ENCODE results near the gene FARP1.
A peak's percentile ranks its signal among the peaks of the same experiment; 100 is the strongest.

The FARP1 gene

GRCh38 chr13:98461486-98462240 lies 318.8 kb downstream of the FARP1 start:
- no peak for DNase-seq (ENCODE audit: low spot score)

GRCh38 chr13:98462241-98462882 lies 319.5 kb downstream of the FARP1 start:
- DNase-seq (ENCODE audit: low spot score) = no peak

GRCh38 chr13:98462946-98463345 lies 320.1 kb downstream of the FARP1 start:
- no peak for DNase-seq (ENCODE audit: low spot score)

- no peak for DNase-seq (ENCODE audit: low spot score)
Measured at GRCh38 chr13:98466634-98467236, 323.8 kb downstream of the FARP1 start.

- DNase-seq (ENCODE audit: low spot score) = no peak
Measured at GRCh38 chr13:98467263-98467985, 324.5 kb downstream of the FARP1 start.

- no peak for DNase-seq (ENCODE audit: low spot score)
Measured at GRCh38 chr13:98468361-98468760, 325.5 kb downstream of the FARP1 start.

GRCh38 chr13:98468929-98469328 lies 326.0 kb downstream of the FARP1 start:
- no peak for DNase-seq (ENCODE audit: low spot score)

GRCh38 chr13:98470920-98471319 lies 328.0 kb downstream of the FARP1 start:
- DNase-seq (ENCODE audit: low spot score) = peak; percentile 18

- DNase-seq (ENCODE audit: low spot score) = no peak
Measured at GRCh38 chr13:98471934-98472333, 329.0 kb downstream of the FARP1 start.

GRCh38 chr13:98473135-98473787 lies 330.4 kb downstream of the FARP1 start:
- peak; percentile 45 for DNase-seq (ENCODE audit: low spot score)

GRCh38 chr13:98473788-98474144 lies 330.9 kb downstream of the FARP1 start:
- no peak for DNase-seq (ENCODE audit: low spot score)

- peak; percentile 45 for DNase-seq (ENCODE audit: low spot score)
Measured at GRCh38 chr13:98474292-98474691, 331.4 kb downstream of the FARP1 start.

GRCh38 chr13:98474761-98475160 lies 331.9 kb downstream of the FARP1 start:
- DNase-seq (ENCODE audit: low spot score) = peak; percentile 46

GRCh38 chr13:98475522-98475921 lies 332.6 kb downstream of the FARP1 start:
- peak; percentile 60 for DNase-seq (ENCODE audit: low spot score)

GRCh38 chr13:98476106-98476505 lies 333.2 kb downstream of the FARP1 start:
- DNase-seq (ENCODE audit: low spot score) = no peak

- DNase-seq (ENCODE audit: low spot score) = peak; percentile 63
Measured at GRCh38 chr13:98476538-98476966, 333.7 kb downstream of the FARP1 start.

GRCh38 chr13:98478189-98479129 lies 335.6 kb downstream of the FARP1 start:
- peak; percentile 49 for DNase-seq (ENCODE audit: low spot score)

GRCh38 chr13:98479496-98480003 lies 336.7 kb downstream of the FARP1 start:
- DNase-seq (ENCODE audit: low spot score) = peak; percentile 30

- DNase-seq (ENCODE audit: low spot score) = peak; percentile 68
Measured at GRCh38 chr13:98480915-98481877, 338.3 kb downstream of the FARP1 start.
